C4-2B (cell line): ENCODE data around the gene TIGD6.

ENCODE experiments used
- CTCF ChIP-seq: fragments of 450-650 bp; conservative IDR thresholded peaks from 2 replicates; pipeline ENCODE4 v1.5.1; 2017; ENCODE audit warnings: mild to moderate bottlenecking
- ZFX ChIP-seq: fragments of 450-650 bp; IDR thresholded peaks from 2 replicates; pipeline ENCODE4 v1.6.1; 2017

GRCh38 chr5:150007050-150007449 is 6.6 kb upstream of the TIGD6 start:
- TF ChIP-seq CTCF (no peak), ZFX (no peak)
